T-helper 1 cell treated with Interleukin-12 subunit alpha and Interleukin-12 subunit beta and Interleukin-4 antibody, amounts not matched to agents 30 μg/mL and 1 μg/mL, for 36 hours (primary cell): ENCODE results near the gene TBC1D3.
"Not testable (repeated sequence)": the region's sequence is repeated elsewhere in the genome, so short reads cannot be mapped to it uniquely, and the experiment has no call there.

Experiments used
- H3K27ac Mint-ChIP-seq: one replicate; pipeline ENCODE4 v1.8.0; 2021; ENCODE audit warnings: mild to moderate bottlenecking, mixed read lengths
- H3K27me3 Mint-ChIP-seq: one replicate; pipeline ENCODE4 v1.8.0; 2021; ENCODE audit warnings: low read depth, mixed read lengths
- H3K36me3 Mint-ChIP-seq: one replicate; pipeline ENCODE4 v1.8.0; 2021; ENCODE audit warnings: low read depth, mixed read lengths
- H3K4me1 Mint-ChIP-seq: one replicate; pipeline ENCODE4 v1.8.0; 2021; ENCODE audit warnings: low read depth, mixed read lengths
- H3K4me3 Mint-ChIP-seq: one replicate; pipeline ENCODE4 v1.8.0; 2021; ENCODE audit warnings: mild to moderate bottlenecking, moderate library complexity, mixed read lengths
- H3K9me3 Mint-ChIP-seq: one replicate; pipeline ENCODE4 v1.8.0; 2021; ENCODE audit warnings: mixed read lengths

TBC1D3 gene

DNA sequence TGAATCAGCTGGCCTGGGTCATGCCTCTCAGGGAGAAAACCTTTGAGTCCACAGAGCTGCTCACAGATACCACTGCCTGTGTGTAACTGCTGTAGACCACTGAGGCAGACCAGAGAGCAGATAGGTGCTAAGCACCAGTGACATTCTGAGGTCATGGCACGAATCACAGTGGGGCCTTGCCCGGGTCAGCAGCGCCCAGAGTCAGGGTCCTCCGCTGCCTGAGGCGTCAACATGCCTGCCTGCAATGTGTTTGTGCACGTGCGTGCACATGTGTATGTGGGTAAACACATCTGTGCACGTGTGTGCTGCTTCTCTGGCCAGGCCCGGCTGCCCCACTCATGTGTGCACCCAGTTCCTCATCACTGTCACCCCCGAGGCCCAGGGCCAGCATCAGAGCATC, at the start of gene TBC1D3:
TSS of gene TBC1D3 (minus strand) at position 101 of the 400 bp plus-strand sequence. CDS start 1,526 bp downstream, outside the sequence.
- not testable (repeated sequence) for H3K36me3 Mint-ChIP-seq, H3K9me3 Mint-ChIP-seq, H3K4me3 Mint-ChIP-seq

GRCh38 chr17:38232790-38233189, 40.4 kb upstream of the TBC1D3 start:
- H3K9me3 Mint-ChIP-seq, H3K36me3 Mint-ChIP-seq, H3K4me3 Mint-ChIP-seq, H3K27ac Mint-ChIP-seq, H3K4me1 Mint-ChIP-seq, H3K27me3 Mint-ChIP-seq: not testable (repeated sequence)

More for the DNA sequence above, at the start of gene TBC1D3:
- H3K27me3 Mint-ChIP-seq, H3K27ac Mint-ChIP-seq, H3K4me1 Mint-ChIP-seq: not testable (repeated sequence)

DNA sequence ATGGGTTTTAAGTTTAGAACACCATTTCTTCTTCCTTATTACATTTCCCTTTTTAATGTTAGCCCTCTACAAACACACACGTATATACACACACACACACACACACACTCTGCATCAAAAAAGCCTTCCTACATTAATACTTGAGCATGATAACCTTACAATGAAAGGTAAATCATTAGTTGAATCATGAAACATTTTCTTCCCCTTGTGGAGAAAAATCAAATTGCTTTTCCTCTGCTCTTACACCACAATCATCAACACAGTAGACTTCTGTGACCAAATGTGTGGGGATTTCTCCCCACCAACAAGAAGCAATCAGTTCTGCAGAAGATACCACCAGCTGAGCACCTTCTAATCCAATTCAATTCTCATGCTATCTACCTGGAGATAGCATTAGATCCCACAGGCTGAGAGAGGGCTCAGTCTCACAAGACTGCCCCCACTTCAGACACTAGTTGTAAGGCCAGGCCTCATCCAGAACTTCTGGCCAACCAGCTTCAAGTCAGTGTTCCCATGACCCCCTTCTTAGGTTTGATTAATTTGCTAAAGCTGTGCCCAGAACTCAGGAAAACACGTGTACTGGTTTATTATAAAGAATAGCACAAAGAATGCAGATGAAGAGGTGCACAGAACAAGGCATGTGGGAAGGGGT, 33.6 kb upstream of the TBC1D3 start:
- not testable (repeated sequence) for H3K9me3 Mint-ChIP-seq, H3K27me3 Mint-ChIP-seq, H3K4me3 Mint-ChIP-seq, H3K4me1 Mint-ChIP-seq, H3K27ac Mint-ChIP-seq, H3K36me3 Mint-ChIP-seq

DNA sequence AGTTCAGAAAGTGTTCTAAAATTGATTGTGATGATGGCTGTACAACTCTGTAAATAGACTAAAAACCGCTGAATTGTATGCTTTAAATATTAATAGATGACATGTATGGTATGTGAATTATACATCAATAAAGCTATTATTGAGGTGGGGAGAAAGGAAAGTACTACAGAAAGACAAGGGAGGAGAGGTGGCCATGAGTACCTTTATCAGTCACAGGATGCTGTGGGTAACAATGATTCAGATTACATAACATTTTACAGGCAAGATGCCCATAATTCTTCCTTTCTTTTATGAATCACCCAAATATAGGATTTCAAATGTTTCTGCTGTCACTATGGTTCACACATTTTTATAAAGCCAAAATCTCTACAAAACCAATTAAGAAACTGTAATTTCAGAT, 28.5 kb upstream of the TBC1D3 start:
- not testable (repeated sequence) for H3K27ac Mint-ChIP-seq, H3K9me3 Mint-ChIP-seq, H3K36me3 Mint-ChIP-seq, H3K4me3 Mint-ChIP-seq, H3K27me3 Mint-ChIP-seq, H3K4me1 Mint-ChIP-seq

- H3K27me3 Mint-ChIP-seq, H3K4me1 Mint-ChIP-seq, H3K9me3 Mint-ChIP-seq, H3K27ac Mint-ChIP-seq, H3K4me3 Mint-ChIP-seq, H3K36me3 Mint-ChIP-seq: not testable (repeated sequence)
Measured at GRCh38 chr17:38200271-38200670, 7.9 kb upstream of the TBC1D3 start.

DNA sequence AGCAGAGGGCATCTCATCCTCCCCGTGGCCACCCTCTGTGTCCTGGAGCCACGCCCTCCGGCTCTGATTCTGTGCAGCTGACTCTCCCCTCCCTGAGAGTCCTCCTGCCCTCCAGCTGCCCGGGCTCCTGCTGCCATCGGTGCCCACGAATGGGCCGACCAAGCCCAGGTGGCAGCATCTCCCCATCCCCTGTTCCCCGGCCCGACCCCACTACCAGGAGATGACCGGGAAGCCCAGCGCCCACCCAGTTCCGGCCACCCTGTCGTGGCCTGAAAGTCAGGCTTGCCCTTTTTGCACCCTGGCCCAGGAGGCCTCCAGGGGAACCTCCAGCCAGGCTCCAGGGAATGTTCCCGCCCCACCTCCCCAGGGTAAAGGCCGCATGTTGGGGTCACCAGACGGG, 57.5 kb downstream of the TBC1D3 start:
- not testable (repeated sequence) for H3K4me3 Mint-ChIP-seq, H3K27ac Mint-ChIP-seq, H3K4me1 Mint-ChIP-seq, H3K9me3 Mint-ChIP-seq, H3K36me3 Mint-ChIP-seq, H3K27me3 Mint-ChIP-seq
